Renal pelvis (tissue), 4 donors: ENCODE data around the gene CMSS1. TPM values are rescaled to one million over a fixed set of nuclear protein-coding genes. Genes with fewer than 3 reads are reported as not detected.
A peak's percentile ranks its signal among the peaks of the same experiment; 100 is the strongest.

Source experiments
- DNase-seq: peaks from one replicate; pipeline ENCODE4 v3.0.0-alpha.2; 2013
- polyA plus RNA-seq, 3 donors: library from polyadenylated mRNA; unstranded; fragments of 120-200 nt; gene quantifications; one replicate each; pipeline ENCODE4 v1.2.1, GENCODE V29; 2013; ENCODE audit not compliant: insufficient read length in 3 of 3

CMSS1 gene
- polyA plus RNA-seq, 3 donors, result 37.1 to 43.5 (median 41.3) TPM

GRCh38 chr3:99984139-99984538 is 166.5 kb downstream of the CMSS1 start:
- DNase-seq, result no peak

DNA sequence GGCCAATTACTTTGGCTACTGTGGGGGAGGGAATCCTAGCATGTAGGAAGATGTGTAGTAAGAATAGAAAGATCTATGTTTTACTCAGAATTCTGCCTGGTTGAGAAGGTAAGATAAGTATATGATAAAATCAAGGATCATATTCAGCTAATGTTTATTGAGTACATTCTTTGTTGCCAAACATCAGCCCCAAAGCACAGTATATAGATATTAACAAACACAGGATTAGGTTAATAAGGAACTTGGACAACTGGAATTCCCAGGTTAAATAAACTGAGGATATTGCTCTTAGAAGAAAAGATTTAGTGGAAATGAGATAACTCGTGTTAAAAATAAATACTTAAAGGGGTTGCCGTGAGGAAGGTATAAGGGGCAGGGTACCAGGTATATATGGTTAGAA is 167.0 kb downstream of the CMSS1 start:
- no peak for DNase-seq

- no peak for DNase-seq
Measured at GRCh38 chr3:99990179-99990578, 172.5 kb downstream of the CMSS1 start.

GRCh38 chr3:99997293-99997692 is 179.6 kb downstream of the CMSS1 start:
- DNase-seq, result no peak

DNA sequence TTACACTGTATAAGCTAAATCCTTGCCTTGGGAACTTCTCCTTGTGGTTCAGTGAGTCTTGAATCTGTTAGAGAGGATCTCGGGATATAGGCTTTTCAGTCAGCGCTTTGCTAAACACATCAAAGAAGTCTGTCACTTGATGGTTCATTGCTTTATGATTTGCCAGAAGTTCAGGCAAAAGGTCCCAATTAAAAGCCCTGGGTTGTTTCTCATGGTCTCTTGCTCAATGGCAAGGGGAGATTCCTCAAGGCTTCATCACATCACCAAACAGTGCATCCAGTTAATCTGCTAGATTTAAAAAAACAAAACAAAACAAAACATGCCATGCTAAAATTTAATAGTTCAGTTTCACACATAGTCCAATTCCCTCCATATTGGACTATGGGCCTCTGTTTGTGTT is 181.9 kb downstream of the CMSS1 start:
- no peak for DNase-seq

GRCh38 chr3:100001083-100001482 is 183.4 kb downstream of the CMSS1 start:
- no peak for DNase-seq

DNA sequence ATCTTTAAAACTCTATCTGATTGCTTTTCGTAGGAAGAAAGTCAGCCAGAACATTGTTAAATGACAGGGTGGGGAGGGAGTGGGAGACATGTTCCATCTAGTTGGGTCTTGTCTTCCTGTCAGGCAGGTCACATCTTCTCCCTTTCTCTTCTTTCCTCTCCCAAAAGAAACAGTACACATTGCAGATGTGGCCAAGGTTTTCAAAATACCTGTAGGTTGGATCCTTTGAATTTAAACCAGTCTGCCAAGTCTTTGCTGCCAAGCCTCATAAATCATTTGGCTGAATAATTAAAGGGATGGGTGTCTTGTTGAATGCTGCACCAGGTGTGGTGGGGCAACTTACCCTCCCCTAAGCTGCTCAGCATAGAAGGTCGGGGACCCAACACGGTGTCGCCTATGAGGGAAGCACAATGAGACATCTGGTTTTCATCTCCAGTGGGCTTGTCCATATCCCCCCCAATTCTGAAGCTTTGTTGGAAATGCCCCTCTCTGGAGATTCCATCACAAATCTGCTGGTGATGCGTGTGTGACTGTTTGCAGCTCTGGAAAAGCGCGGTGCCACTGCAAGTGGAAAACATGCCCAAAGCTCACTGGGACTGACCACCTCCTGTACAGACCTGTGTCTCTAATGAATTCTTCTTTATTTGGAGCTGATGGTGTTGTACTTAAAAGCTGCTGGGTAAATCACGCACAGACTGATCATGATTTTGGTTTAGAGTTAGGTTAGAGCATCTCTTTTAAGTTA is 184.0 kb downstream of the CMSS1 start:
- no peak for DNase-seq

DNA sequence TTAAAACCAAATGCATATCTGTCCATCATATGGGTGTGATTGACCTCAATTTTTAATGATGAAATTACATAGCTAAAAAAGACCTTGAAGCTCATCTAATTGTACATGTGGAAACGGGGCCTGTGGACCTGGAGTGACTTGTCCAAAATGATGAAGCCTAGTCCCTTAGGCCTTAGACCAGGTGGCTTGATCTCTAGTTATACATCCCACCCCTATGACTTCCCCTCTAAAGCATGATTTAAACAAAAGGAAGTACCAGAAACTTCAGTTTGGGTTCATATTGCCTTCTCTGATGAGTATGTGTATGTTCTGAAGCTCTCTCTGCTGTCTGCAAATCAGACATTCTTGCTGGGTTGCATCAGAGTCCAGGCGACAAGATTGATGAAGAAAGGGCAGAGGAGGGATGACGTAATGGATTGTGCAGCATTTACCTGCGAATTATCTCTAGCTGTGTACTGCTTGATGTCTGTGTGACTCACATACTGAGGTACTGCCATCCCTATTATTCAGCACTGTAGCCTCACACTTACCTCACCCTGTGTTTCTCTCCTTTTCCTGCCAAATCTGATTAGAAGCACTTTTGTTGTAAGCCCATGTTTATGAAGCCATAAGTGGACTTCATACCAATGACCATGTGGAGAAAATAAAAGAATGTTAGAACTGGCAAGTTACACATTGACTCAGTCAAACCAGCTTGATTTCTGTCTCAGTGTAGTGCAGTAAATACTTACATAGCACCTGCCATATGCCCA is 185.1 kb downstream of the CMSS1 start:
- DNase-seq, result no peak

- DNase-seq, result no peak
Measured at GRCh38 chr3:100003609-100004503, 186.2 kb downstream of the CMSS1 start.

GRCh38 chr3:100004931-100005330 is 187.3 kb downstream of the CMSS1 start:
- no peak for DNase-seq

- no peak for DNase-seq
Measured at GRCh38 chr3:100005665-100006393, 188.2 kb downstream of the CMSS1 start.

DNA sequence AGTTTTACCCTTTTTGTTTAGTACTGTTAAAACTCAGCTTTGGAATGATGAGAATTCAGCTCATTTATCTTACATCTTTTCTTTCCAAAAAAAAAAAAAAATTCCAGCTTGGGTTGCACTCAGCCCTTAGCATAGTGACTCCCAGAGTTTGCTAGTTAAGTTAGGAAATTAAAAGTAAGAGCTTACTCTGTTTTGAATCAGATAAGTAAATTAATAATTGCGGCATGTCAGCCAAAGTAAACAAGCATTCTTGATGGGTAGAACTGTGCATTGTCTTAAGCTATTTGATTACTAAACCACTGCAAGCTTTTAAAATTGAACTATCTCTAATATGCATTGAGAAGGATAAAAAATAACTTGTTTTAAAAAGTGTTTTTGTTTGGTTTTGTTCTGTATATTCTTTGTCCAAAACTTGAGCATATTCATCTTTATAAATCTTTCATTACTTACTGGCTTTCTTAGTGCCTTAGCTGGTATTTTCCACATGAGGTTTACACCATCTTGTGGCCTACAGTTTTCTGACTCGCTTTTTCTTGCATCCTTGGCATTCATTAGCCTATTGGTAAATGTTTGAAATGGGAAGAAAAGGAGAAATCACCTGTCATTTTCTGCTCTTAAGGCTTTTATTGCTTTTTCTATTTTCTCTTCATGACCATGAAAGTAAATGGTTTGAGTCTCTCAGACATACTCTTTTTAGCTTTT is 189.1 kb downstream of the CMSS1 start:
- no peak for DNase-seq

DNA sequence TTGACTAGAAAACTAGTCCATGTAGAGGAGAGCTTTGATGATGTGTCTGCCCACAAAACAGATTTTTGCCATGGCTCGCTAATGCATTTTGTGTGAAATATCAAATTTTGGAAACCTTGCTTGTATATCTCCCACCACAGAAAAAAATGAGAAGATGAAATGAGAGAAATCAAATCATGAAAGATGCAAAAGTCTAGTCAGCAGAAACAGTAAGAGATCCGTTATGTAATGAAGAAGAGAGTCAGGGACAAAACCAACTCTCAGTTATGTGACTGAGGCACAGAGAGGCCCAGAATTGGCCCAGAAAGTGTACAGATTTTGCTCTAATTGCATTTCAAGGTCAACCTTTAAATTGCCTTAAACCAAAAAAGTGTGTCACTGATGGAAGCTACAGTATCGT is 189.7 kb downstream of the CMSS1 start:
- DNase-seq, result no peak

DNA sequence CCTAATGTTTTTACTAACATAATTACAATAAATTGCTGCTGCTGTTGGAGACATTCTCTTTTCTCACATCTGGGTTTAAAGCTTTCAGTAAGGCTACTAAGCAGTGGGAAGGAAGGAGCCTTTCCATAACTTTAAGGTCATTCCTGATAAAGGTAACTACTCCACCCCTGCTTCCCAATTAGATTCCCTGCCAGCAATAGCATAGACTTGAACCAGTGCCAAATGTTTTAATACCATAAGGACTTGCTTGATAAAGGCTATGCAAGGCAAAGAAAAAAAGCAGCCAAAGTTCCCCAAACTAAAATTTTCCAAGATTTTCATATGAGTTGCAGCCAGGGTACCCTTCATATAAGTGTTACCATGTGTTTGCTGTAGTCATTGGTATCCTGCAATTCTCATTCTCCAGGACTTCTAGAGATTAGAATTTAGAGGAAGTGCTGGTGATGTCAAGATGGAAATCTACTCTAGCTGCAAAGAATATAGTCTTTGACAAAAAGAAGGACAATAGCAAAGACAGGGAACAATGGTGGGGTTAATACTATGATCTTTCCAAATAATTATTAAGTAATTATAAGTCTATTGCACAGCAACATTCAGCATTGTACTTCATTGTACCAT is 190.5 kb downstream of the CMSS1 start:
- DNase-seq, result no peak

GRCh38 chr3:100009276-100010086 is 191.8 kb downstream of the CMSS1 start:
- DNase-seq, result peak; percentile 61

DNA sequence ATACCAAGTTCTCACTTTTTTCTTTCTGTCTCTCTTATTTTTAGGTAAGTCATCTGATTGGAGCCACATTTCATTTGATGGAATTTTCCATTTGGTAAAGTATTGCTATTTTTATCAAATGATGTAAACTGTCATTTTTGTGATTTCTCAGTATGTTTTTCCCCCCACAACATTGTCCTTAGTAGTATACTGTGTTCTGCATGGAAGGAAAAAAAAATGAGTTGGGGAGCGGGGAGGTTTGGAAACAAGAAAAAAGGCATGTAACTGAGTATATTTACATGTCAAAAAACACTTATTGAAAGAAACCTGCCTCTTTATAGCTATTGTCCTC is 192.4 kb downstream of the CMSS1 start:
- no peak for DNase-seq

DNA sequence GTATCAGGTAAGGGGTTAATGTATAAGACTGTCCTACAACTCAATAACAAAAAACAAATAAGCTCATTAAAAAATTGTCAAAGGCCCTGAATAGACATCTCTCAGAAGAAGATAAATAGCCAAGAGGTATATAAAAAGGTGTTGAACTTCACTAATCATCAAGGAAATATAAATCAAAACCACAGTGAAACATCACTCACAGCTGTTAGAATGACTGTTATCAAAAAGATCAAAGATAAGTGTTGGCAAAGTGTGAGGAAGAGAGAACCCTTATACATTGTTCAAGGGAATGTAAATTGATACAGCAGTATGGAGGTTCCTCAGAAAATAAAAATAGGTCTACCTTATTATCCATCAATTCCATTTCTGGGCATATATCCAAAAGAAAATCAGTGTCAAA is 201.1 kb downstream of the CMSS1 start:
- no peak for DNase-seq

- no peak for DNase-seq
Measured at GRCh38 chr3:100019719-100020118, 202.1 kb downstream of the CMSS1 start.

- DNase-seq, result no peak
Measured at GRCh38 chr3:100020876-100021644, 203.4 kb downstream of the CMSS1 start.
